Ovary (tissue), 9 donors: ENCODE measurements around the gene INPP5A. TPM values are rescaled to one million over a fixed set of nuclear protein-coding genes. Genes with fewer than 3 reads are reported as not detected.

Source experiments
- DNase-seq, 5 donors: peaks; one replicate each; pipeline ENCODE4 v3.0.0-alpha.2; 2019 to 2020
- H3K27ac ChIP-seq, 2 donors: fragments of 200-600 bp; one replicate each; pipeline versions ENCODE4 v1.5.1 to v1.8.0; 2019 to 2022
- H3K27me3 ChIP-seq: fragments of 200-600 bp; one replicate; pipeline ENCODE4 v1.8.0; 2022
- H3K36me3 ChIP-seq: fragments of 200-600 bp; sonication (generic); one replicate; pipeline ENCODE4 v1.5.1; 2019
- H3K4me1 ChIP-seq: one replicate; pipeline ENCODE4 v1.8.1; 2013; ENCODE audit warnings: mild to moderate bottlenecking, moderate library complexity; ENCODE audit not compliant: insufficient read depth
- H3K4me3 ChIP-seq: fragments of 200-600 bp; sonication (generic); one replicate; pipeline ENCODE4 v1.5.1; 2017
- H3K9me3 ChIP-seq, 2 donors: fragments of 200-600 bp in 1 of 2; sonication (generic) in 1 of 2; one replicate each; pipeline versions ENCODE4 v1.5.1 to v1.8.1; 2013 to 2019; ENCODE audit warnings: mild to moderate bottlenecking in 1 of 2, moderate library complexity in 1 of 2
- CTCF ChIP-seq, 3 donors: fragments of 450-650 bp in 2 of 3; fragments of 200-600 bp in 1 of 3; IDR thresholded peaks; one replicate each; pipeline versions ENCODE4 v1.5.1 to v1.8.0; 2016 to 2022; ENCODE audit warnings: antibody characterized with exemption in 3 of 3, mild to moderate bottlenecking in 1 of 3
- EP300 ChIP-seq: sonication (generic); formaldehyde crosslinking; IDR thresholded peaks from one replicate; pipeline ENCODE4 v1.6.1; 2017; ENCODE audit warnings: antibody characterized with exemption
- POLR2A ChIP-seq: fragments of 450-650 bp; IDR thresholded peaks from one replicate; pipeline ENCODE4 v1.6.1; 2017; ENCODE audit warnings: antibody characterized with exemption, mild to moderate bottlenecking, moderate library complexity
- WGBS, 3 donors: extraction: QIAGEN DNeasy Blood & Tissue Kit in 1 of 3; methylation state at CpG; one replicate each; pipeline versions ENCODE4 v1.1.5 to v1.1.7; 2013 to 2017; 5-methylcytosine and 5-hydroxymethylcytosine counted together
- intact Hi-C, 4 donors: fragments of 100-400 bp; cut with DNase I; formaldehyde crosslinking; loops; one replicate each; pipeline versions ENCODE4 v1.11.0 to v1.15.1; 2022 to 2023
- polyA plus RNA-seq, 2 donors: library from polyadenylated mRNA; stranded (reverse); fragments of 200-250 nt in 1 of 2; fragments of 350-450 nt in 1 of 2; fragmentation: Illumina TruSeq in 1 of 2; extraction: RNeasy Lipid Tissue Mini Kit (QIAGEN cat#74804) in 1 of 2; gene quantifications; one replicate each; pipeline ENCODE4 v1.2.3, GENCODE V29; 2013 to 2014
- total RNA-seq, 7 donors: library from RNA; depleted of rRNA in 2 of 7; stranded (reverse); fragments of >200 nt in 2 of 7; fragmentation: NEBNext Ultra II Directional in 3 of 7; extraction: Animal tissue kit (Norgen Biotek cat#: 25700) in 3 of 7; gene quantifications; one replicate each; pipeline versions ENCODE4 v1.1.0 to v1.2.4, GENCODE V29; 2016 to 2023
- donor health status: DM: no; HTN: no; CAD: no; lungs with moderate emphysema.
- donor health status: DM: no; HTN: no; CAD: no.
- donor health status: Bipolar disorder and iron deficiency.
- donor health status: DM: yes; HTN: yes; CAD: no.
- donor health status: DM: no; HTN: no; CAD: no.
- donor health status: DM: yes; HTN: yes; CAD: no.

INPP5A gene
- total and polyA plus RNA-seq, 9 donors = 19.8 to 41.2 (median 35.3) TPM

GRCh38 chr10:132681858-132682755 lies 144.5 kb downstream of the INPP5A start:
- peak in 2 of 5 donors; percentile 17 to 29 for DNase-seq
- H3K36me3 ChIP-seq = no peaks in the 10 kb centered on the region
- H3K4me1 ChIP-seq = peaks cover 2% of the 10 kb centered on the region
- no peak overlapping the region for H3K4me3 ChIP-seq
- WGBS, 3 donors = 87 to 89% (median 88%) methylated on average over 25 of the region's 25 CpGs
- no peaks in the 10 kb centered on the region for H3K9me3 ChIP-seq
- no peaks in the 10 kb centered on the region for H3K27me3 ChIP-seq
- no peak overlapping the region for H3K27ac ChIP-seq
- TF ChIP-seq CTCF (IDR thresholded peaks at IDR 0.05) (no peak), EP300 (no peak), POLR2A (no peak)
- intact Hi-C loops = no loop called here

GRCh38 chr10:132684164-132684891 lies 146.7 kb downstream of the INPP5A start:
- intact Hi-C loops = no loop called here
- Histone ChIP-seq H3K36me3 (no peaks in the 10 kb centered on the region), H3K4me1 (peaks cover 2% of the 10 kb centered on the region), H3K4me3 (no peak overlapping the region), H3K9me3 (no peaks in the 10 kb centered on the region), H3K27ac (no peak overlapping the region), H3K27me3 (no peaks in the 10 kb centered on the region)
- 77 to 85% (median 81%) methylated on average over 12 of the region's 12 CpGs for WGBS, 3 donors
- TF ChIP-seq POLR2A (no peak), CTCF (IDR thresholded peaks at IDR 0.05) (no peak), EP300 (no peak)
- peak in 1 of 5 donors; percentile 11 for DNase-seq

- no peak for TF ChIP-seq POLR2A
- TF ChIP-seq EP300 = no peak
- TF ChIP-seq CTCF (IDR thresholded peaks at IDR 0.05) = no peak
- no peak overlapping the region for H3K4me3 ChIP-seq
- no peaks in the 10 kb centered on the region for H3K27me3 ChIP-seq
- WGBS, 3 donors = 77 to 81% (median 79%) methylated on average over 32 of the region's 32 CpGs
- peak in 3 of 5 donors; percentile 2 to 29 (median 11) for DNase-seq
- no peak overlapping the region for H3K27ac ChIP-seq
- no peaks in the 10 kb centered on the region for H3K9me3 ChIP-seq
- intact Hi-C loops = no loop called here
- peaks cover 2% of the 10 kb centered on the region for H3K4me1 ChIP-seq
- H3K36me3 ChIP-seq = no peaks in the 10 kb centered on the region
Measured at GRCh38 chr10:132685101-132685891, 147.7 kb downstream of the INPP5A start.
